HG03066 (cell line): ENCODE results near the gene ZNF365.
"Not testable (repeated sequence)": the region's sequence is repeated elsewhere in the genome, so short reads cannot be mapped to it uniquely, and the experiment has no call there.

Experiments used
- ATAC-seq: cut with Tn5 transposase; IDR thresholded peaks from one replicate; pipeline ENCODE4 v1.9.1; 2021; ENCODE audit warnings: low read depth; ENCODE audit not compliant: unreplicated experiment

ZNF365 gene

DNA sequence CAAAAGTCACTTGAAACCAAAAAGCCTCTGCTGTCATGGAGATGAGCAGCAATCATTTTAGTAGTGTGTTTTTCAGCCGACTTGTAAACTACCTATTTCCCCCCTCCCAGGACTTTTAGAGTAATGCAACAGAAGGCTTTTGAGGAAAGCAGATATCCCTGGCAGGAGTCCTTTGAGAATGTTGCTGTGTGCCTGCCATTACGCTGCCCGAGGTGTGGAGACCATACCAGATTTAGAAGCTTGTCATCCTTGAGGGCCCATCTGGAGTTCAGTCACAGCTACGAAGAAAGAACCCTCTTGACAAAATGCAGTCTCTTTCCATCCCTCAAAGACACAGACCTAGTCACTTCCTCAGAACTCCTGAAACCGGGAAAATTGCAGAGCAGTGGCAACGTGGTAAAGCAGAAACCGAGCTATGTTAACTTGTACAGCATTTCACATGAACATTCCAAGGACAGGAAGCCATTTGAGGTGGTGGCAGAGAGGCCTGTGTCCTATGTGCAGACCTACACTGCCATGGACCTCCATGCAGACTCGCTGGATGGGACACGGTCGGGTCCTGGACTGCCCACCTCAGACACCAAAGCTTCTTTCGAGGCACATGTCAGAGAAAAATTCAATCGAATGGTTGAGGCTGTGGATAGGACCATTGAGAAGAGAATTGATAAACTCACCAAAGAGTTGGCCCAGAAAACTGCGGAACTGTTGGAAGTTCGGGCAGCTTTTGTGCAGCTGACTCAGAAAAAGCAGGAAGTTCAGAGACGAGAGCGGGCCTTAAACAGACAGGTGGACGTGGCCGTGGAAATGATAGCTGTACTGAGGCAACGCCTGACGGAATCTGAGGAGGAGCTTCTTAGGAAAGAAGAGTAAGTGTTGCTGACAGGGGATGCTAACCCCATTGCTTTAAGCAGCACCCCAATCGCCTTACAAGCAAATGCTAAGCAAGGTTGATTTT lies 2.2 kb downstream of the ZNF365 start:
- no peak for ATAC-seq

DNA sequence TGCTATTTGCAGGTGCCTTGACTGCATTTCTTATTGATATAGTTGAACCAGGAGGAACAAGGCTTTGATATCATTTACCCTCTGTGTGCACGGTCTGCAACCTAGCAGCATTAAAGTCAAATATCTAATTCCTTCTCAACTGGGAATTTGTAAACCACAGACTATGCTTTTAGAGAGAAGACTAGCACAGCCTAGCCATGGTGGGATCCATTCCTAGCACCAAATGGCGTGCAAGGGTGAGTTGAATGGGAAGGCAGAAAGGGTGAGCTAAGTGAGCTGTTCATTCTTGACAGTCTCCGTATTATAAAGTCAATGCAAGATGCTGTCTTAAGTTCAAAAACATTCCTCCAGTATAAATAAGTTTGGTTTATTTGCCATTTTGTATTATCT lies 2.9 kb downstream of the ZNF365 start:
- no peak for ATAC-seq

GRCh38 chr10:62377966-62378365 lies 3.8 kb downstream of the ZNF365 start:
- no peak for ATAC-seq

GRCh38 chr10:62378877-62379276 lies 4.7 kb downstream of the ZNF365 start:
- not testable (repeated sequence) for ATAC-seq

DNA sequence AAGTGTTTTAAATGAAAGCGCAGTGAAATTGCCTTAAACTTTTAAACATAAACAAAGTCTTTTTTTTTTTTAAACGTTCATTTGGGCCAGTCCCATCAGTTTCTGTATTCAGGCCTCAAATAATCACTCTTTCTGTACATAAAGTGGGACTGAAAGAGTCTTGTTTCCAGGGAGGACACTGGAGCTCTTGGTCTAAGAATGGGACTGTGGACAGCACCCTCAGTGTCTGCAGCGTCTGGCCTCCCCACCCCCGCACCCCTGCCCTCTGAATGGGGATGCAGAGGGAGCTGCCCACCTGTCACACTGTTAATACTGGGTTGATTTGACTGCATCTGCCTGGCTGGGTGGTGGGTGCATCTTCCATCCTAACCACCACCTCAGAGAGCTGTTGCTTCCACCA lies 5.2 kb downstream of the ZNF365 start:
- ATAC-seq = no peak

DNA sequence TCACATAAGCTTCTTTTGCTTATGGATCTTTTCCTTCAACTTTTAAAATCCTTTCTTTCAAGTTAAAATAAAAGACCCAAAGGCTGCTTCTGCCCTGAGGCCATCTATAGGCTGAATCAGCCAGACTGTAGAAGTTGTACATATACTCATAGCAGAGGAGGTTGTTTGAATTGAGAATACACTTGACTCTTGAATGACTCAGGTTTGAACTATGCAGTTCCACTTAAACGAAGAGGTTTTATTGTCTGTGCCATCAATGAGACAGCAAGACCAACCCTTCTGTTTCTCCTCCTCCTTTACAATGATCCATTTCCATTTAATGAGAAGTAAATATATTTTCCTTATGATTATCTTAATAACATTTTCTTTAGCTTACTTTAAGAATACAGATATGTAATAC lies 5.8 kb downstream of the ZNF365 start:
- no peak for ATAC-seq

DNA sequence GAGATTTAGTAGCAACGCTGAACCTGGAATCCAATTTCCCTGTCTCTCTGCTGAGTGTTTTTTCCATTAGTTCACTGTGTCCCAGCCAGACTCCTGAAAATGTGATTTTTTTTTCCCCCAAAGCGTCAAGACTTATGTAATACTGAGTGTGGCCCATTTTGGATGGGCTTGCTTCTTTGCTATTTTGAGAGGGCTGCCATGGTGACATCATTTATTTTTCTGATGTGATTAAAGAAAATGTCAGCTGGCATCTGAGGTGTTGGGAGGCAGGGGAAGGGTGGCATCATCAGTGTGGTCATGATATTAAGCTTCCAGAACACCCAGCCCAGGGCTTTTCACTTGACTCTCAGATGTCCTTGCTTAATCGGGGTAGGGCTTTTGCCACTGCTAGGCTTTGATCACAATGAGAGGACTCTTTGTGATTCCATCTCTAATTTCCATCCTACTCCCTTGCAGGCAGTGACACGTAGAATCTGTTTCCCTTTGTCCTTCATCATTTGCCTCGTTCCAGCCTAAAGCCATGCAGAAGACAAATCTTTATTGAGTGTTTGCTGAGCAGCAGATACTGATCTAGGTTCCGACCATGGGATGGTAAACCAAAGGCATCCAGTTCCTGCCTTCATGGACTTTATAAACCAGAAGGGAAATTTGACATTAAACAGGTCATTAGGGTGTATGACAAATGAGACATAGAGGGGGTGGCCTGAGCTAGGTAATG lies 7.4 kb downstream of the ZNF365 start:
- ATAC-seq = no peak

DNA sequence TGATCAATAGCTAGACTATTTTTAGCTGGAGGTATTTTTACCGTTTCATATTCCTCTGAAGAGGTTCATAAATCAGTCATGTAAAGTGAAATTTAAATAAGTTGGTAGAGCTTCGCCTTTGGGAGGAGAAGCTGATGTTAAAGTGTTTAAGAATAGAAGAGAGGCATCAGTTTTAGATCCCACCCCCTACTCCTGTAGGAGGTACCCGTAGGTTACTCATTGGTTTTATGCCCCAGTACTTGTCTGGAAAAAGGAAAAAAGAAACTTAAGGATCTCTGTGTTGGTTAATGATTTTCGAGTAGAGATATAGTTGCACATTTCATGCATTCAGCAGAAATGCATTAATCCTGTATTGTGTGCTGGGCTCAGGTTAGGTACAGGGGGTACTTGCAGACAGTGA lies 8.7 kb downstream of the ZNF365 start:
- ATAC-seq = no peak

GRCh38 chr10:62384057-62384446 lies 9.9 kb downstream of the ZNF365 start:
- no peak for ATAC-seq

DNA sequence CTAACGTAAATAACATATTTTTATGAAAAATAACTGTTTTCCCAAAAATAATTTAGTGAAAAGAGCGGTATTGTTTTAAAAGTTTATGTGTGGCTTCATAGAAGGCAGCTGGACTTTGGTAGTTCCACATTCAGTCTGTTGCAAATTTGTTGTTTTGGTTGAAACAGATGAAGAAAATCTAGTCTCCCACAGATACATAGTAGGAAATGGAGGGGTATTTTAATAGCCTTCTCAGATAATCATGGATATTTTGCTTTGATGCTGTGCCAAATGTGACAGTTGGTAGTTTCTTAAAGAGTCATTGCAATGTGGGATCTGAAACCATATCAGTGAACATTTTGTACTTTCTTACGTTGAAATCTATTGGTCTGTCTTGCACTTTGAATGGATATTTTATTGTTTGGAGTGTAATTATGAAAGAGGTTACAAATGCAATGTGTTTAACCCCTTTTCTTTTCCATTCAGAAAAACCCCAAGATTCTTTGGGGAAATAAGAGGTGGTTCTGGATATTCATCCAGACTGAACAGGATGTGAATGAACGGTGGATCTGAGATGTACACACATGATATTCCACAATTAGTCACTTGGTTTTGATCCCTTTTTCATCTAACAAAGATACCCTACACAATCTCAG lies 10.4 kb downstream of the ZNF365 start:
- no peak for ATAC-seq

GRCh38 chr10:62386356-62387320 lies 12.5 kb downstream of the ZNF365 start:
- ATAC-seq = no peak

GRCh38 chr10:62388328-62388727 lies 14.2 kb downstream of the ZNF365 start:
- no peak for ATAC-seq

DNA sequence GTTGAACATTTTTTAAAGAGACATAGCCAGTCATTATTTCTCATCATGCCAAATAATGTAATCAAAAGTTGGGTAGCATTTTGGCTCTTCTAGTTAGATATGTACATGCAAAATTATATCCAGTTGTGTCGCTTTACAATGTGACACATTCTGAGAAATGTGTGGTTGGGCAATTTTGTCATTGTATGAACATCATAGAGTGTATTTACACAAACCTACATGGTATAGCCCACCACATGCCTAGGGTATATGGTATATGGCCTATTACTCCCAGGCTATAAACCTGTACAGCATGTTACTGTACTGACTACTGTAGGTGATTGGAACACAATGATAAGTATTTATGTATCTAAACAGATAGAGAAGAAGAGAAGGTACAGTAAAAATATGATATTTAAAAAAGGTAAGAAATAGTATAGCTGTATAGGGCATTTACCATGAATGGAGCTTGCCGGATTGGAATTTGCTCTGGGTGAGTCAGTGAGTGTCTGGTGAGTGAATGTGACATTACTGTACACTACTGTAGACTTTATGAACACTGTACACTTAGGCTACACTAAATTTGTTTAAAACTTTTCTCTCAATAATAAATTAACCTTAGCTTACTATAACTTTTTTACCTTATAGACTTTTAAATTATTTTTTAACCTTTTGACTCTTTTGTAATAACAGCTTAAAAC lies 16.5 kb downstream of the ZNF365 start:
- ATAC-seq = no peak

- no peak for ATAC-seq
These were observed 19.1 kb downstream of the ZNF365 start for GRCh38 chr10:62393237-62393636.

DNA sequence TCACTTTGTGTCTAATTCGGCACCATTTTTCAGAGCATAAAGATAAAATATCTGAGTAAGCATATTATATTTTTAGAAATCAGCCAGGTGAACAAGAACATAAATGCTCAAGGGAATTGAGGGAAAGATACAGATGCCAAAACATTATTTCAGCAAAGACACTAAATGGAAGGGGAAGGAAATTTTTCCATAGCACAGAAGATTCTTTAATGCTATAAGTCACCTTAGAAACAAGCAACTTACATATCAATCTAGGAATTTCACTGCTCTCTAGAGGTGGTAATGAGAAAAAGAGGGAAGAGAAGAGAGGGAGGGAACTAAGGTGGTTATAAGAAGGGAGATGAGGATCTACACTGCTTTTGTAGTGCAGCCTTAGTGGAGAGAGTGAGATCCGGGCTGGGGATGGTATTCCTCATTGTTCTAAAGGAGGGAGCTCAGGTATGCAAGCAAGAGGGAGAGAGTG lies 20.4 kb downstream of the ZNF365 start:
- ATAC-seq = no peak

GRCh38 chr10:62395892-62396291 lies 21.7 kb downstream of the ZNF365 start:
- ATAC-seq = no peak

GRCh38 chr10:62396864-62397263 lies 22.7 kb downstream of the ZNF365 start:
- no peak for ATAC-seq

DNA sequence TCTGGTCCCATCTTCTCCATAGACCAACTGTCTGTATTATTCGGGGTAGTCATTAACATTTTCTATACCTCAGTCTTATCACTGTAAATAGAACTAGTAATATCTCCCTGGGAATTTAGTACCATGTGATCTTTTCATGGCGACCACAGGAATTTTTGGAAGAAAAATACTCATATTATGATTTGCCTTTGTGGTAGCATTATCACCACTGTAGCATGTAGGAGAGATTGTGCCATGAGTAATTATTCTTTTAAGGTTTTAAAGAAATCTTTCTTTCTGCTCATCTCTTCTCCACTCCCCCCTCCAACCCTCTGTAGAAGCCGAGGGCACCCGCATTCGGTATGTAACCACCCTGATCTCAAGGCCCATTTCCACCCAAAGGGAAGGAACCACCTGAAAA lies 25.0 kb downstream of the ZNF365 start:
- no peak for ATAC-seq

- no peak for ATAC-seq
These were observed 28.3 kb downstream of the ZNF365 start for GRCh38 chr10:62402508-62402907.

- ATAC-seq = not testable (repeated sequence)
These were observed 36.4 kb downstream of the ZNF365 start for GRCh38 chr10:62410528-62410927.
